PFSK-1 (cell line): ENCODE measurements around the gene PTTG1IP.
A peak's percentile ranks its signal among the peaks of the same experiment; 100 is the strongest.

ENCODE experiments used
- FOXP2 ChIP-seq: optimal IDR thresholded peaks from 2 replicates; pipeline ENCODE3; 2011; ENCODE audit warnings: borderline replicate concordance, control low read depth, inconsistent platforms; ENCODE audit not compliant: insufficient read depth; ENCODE audit errors: extremely low read length, extremely low read depth
- POLR2AphosphoS5 ChIP-seq: IDR thresholded peaks from 2 replicates; pipeline ENCODE4 v1.6.1; 2012; ENCODE audit warnings: low read depth, mild to moderate bottlenecking, control low read depth, low read length, moderate library complexity
- SIN3A ChIP-seq: IDR thresholded peaks from 2 replicates; pipeline ENCODE4 v1.6.1; 2012; ENCODE audit warnings: mild to moderate bottlenecking, low read length, moderate library complexity, borderline replicate concordance; ENCODE audit not compliant: insufficient read depth
- TAF1 ChIP-seq: IDR thresholded peaks from 2 replicates; pipeline ENCODE4 v1.6.1; 2012; ENCODE audit warnings: low read length, control low read depth, borderline replicate concordance; ENCODE audit not compliant: insufficient read depth
- TF ChIP-seq, protein P1 (sequence below), 2 experiments: IDR thresholded peaks; 2 replicates each; pipeline versions ENCODE4 v1.6.1 to v1.8.0; 2011 to 2012; ENCODE audit warnings: low read depth in 2 of 2, low read length in 2 of 2, control low read depth in 1 of 2, inconsistent platforms in 1 of 2, mild to moderate bottlenecking in 1 of 2, moderate library complexity in 1 of 2; ENCODE audit not compliant: insufficient read depth in 1 of 2

The PTTG1IP gene

GRCh38 chr21:44896561-44897286 is 23.2 kb upstream of the PTTG1IP start:
- TF ChIP-seq POLR2AphosphoS5, result no peak
- TF ChIP-seq FOXP2, result peak; percentile 33
- TF ChIP-seq, protein P1, sequence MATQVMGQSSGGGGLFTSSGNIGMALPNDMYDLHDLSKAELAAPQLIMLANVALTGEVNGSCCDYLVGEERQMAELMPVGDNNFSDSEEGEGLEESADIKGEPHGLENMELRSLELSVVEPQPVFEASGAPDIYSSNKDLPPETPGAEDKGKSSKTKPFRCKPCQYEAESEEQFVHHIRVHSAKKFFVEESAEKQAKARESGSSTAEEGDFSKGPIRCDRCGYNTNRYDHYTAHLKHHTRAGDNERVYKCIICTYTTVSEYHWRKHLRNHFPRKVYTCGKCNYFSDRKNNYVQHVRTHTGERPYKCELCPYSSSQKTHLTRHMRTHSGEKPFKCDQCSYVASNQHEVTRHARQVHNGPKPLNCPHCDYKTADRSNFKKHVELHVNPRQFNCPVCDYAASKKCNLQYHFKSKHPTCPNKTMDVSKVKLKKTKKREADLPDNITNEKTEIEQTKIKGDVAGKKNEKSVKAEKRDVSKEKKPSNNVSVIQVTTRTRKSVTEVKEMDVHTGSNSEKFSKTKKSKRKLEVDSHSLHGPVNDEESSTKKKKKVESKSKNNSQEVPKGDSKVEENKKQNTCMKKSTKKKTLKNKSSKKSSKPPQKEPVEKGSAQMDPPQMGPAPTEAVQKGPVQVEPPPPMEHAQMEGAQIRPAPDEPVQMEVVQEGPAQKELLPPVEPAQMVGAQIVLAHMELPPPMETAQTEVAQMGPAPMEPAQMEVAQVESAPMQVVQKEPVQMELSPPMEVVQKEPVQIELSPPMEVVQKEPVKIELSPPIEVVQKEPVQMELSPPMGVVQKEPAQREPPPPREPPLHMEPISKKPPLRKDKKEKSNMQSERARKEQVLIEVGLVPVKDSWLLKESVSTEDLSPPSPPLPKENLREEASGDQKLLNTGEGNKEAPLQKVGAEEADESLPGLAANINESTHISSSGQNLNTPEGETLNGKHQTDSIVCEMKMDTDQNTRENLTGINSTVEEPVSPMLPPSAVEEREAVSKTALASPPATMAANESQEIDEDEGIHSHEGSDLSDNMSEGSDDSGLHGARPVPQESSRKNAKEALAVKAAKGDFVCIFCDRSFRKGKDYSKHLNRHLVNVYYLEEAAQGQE (IDR thresholded peaks at IDR 0.05; ENCODE audit: insufficient read depth in 1 of 2, low read depth in 2 of 2, low read length in 2 of 2), result no peak

DNA sequence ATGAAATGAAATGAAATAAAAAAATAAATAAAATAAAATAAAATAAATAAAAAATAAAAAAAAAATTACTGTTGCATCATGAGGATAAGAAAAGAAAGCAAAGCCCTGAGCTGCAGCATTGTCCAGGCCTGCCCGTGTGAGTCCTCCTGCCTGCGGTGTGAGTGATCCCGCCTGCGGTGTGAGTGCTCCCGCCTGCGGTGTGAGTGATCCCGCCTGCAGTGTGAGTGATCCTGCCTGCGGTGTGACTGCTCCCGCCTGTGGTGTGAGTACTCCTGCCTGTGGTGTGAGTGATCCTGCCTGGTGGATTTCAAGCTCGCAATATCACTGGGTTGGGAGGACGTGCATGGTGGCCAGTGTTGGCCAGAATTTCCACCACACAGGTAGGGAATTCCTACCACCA is 22.4 kb upstream of the PTTG1IP start:
- no peak for TF ChIP-seq TAF1
- TF ChIP-seq, protein P1 (IDR thresholded peaks at IDR 0.05; ENCODE audit: insufficient read depth in 1 of 2, low read depth in 2 of 2, low read length in 2 of 2), result no peak
- no peak for TF ChIP-seq POLR2AphosphoS5
- TF ChIP-seq SIN3A, result no peak
- no peak for TF ChIP-seq FOXP2

- TF ChIP-seq SIN3A (no peak), TAF1 (no peak), POLR2AphosphoS5 (no peak), FOXP2 (no peak)
- TF ChIP-seq, protein P1 (IDR thresholded peaks at IDR 0.05; ENCODE audit: insufficient read depth in 1 of 2, low read depth in 2 of 2, low read length in 2 of 2), result no peak
These were observed 21.3 kb upstream of the PTTG1IP start for GRCh38 chr21:44894687-44895302.

GRCh38 chr21:44893948-44894656 is 20.6 kb upstream of the PTTG1IP start:
- TF ChIP-seq TAF1, result no peak
- TF ChIP-seq, protein P1 (IDR thresholded peaks at IDR 0.05; ENCODE audit: insufficient read depth in 1 of 2, low read depth in 2 of 2, low read length in 2 of 2), result no peak
- no peak for TF ChIP-seq POLR2AphosphoS5
- no peak for TF ChIP-seq SIN3A
- no peak for TF ChIP-seq FOXP2

DNA sequence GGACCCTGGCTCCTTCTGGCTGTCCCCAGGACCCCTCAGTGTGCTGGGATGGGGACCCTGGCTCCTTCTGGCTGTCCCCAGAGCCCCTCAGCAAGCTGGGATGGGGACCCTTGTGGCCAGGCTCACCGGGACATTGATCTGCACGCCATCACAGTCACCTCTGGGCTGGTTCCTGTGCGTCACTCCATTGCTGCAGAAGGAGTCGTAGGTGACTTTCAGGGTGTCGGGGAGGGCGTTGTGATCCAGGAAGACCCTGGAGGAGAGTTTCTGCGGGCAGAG is 19.7 kb upstream of the PTTG1IP start:
- no peak for TF ChIP-seq TAF1
- no peak for TF ChIP-seq SIN3A
- no peak for TF ChIP-seq POLR2AphosphoS5
- no peak for TF ChIP-seq FOXP2
- TF ChIP-seq, protein P1 (IDR thresholded peaks at IDR 0.05; ENCODE audit: insufficient read depth in 1 of 2, low read depth in 2 of 2, low read length in 2 of 2), result no peak
